LNCAP (cell line): ENCODE measurements around the gene SH3RF2.

ENCODE experiments used
- TF ChIP-seq, protein P1 (sequence below): fragments of 450-650 bp; IDR thresholded peaks from 2 replicates; pipeline ENCODE4 v1.5.1; 2017; ENCODE audit warnings: mild to moderate bottlenecking

SH3RF2 gene

DNA sequence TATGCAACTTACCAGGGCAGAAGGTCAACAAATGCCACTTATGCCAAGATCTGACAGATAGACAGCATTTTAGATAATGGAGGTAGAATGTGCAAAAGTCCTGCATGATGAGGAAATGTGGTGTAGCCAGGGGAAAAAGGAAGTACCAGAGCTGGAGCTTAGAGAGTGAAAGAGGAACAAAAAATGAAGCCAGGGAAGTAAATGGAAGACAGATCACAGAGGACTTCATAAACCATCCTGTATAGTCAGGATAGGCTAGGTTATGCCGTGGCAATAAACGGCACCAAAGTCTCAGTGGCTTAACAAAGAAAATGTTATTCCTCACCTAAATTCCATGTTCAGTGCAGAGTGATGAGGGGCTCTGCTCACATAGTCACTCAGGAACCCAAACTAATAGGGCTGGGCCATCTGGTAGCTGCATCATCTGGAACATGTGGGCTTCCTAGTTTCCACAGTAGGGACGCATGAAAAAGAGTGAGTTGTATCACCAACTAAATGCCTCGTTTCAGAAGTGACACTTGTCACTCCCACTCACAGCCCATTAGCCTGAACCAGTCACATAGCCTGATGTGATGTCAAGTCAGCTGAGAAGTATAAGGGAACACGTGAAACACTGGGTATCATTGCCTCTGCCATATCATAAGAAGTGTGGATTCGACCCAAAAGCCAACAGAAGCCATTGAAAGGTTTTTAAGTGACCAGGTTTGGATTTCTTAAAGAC, 70.3 kb downstream of the SH3RF2 start:
- TF ChIP-seq, protein P1, sequence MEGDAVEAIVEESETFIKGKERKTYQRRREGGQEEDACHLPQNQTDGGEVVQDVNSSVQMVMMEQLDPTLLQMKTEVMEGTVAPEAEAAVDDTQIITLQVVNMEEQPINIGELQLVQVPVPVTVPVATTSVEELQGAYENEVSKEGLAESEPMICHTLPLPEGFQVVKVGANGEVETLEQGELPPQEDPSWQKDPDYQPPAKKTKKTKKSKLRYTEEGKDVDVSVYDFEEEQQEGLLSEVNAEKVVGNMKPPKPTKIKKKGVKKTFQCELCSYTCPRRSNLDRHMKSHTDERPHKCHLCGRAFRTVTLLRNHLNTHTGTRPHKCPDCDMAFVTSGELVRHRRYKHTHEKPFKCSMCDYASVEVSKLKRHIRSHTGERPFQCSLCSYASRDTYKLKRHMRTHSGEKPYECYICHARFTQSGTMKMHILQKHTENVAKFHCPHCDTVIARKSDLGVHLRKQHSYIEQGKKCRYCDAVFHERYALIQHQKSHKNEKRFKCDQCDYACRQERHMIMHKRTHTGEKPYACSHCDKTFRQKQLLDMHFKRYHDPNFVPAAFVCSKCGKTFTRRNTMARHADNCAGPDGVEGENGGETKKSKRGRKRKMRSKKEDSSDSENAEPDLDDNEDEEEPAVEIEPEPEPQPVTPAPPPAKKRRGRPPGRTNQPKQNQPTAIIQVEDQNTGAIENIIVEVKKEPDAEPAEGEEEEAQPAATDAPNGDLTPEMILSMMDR: no peak

DNA sequence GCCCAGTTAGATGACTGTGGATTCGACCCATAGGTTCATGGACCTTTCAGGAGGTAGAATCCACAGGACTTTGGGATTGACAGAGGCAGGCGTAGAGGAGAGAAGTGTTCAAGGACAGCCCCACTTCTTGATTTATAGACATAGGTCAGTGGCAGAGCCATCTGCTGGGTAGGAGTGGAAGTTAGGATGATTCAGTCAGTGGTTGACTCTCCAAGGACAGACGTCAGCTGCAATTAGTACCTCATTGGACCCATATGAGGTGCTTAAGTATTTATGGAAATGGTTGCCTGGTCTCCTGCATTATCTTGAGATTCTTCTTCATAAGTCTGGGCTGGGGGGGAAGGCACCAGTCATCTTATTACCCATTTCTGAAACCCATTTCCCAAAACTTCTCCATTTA, 70.9 kb downstream of the SH3RF2 start:
- TF ChIP-seq, protein P1: peak; percentile 18; the same call in 1 of the 2 replicates

DNA sequence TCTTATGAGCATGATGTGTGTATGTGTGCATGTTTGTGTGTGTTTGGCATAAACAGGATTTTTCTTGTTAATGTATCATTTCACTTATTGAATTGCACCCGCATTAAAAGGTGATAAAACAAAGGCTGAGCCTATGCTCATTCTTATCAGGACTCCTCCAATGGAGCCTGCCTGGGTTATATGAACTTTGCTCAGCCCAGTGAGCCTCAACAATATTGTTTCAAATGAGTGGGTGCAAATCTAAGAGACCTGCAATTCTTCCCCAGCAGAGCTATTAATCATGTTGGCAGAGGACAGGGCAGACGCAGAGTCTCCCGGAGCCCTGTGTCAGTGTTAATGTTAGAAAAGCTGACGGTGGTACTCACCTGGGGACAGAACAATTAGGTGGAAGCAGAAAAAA, 71.6 kb downstream of the SH3RF2 start:
- TF ChIP-seq, protein P1: no peak

DNA sequence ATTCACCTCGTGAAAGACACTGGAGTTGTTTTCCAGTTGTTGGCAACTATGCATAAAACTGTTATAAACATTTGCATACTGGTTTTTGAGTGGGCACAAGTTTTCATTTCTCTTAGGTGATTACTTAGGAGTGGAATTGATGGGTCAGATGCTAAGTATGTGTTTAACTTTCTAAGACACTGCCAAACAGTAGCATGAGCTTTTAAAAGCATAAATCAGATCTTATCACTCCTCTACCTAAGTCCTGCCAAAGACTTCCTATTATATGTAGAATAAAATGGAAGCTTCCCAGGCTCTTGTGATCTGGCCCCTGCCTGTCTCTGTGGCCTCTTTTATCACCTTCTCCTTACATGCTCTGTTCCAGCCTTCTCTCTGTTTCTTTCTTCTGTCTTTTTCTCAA, 72.6 kb downstream of the SH3RF2 start:
- TF ChIP-seq, protein P1: no peak

DNA sequence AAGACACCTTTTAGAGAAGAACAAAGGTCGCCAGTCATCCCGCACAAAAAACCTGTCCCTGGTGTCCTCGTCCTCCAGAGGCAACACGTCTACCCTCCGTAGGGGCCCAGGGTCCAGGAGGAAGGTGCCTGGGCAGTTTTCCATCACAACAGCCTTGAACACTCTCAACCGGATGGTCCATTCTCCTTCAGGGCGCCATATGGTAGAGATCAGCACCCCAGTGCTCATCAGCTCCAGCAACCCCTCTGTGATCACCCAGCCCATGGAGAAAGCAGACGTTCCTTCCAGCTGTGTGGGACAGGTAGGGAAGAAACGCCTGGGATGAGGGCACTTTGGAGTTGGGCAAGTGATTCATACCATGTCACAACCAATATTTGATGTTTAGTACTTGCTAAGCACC, 77.4 kb downstream of the SH3RF2 start:
- TF ChIP-seq, protein P1: no peak

DNA sequence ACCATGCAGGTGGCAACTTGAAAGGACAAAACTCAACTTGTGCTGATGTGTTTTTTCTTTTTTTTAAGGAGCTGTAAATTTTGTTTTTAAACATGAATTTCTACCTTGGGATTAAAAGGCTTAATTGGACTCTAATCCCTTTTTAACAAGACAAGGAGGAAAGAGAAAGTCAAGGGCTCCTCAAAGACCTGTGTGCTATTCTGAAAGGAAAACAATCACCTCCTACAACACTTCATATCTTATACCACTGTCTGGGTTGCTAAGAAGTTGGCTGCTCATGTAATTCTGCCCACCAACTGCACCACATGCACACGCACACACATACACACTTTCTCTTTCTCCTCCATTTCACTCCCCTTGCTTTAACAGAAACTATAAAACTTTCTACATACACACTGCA, 78.6 kb downstream of the SH3RF2 start:
- TF ChIP-seq, protein P1: no peak

DNA sequence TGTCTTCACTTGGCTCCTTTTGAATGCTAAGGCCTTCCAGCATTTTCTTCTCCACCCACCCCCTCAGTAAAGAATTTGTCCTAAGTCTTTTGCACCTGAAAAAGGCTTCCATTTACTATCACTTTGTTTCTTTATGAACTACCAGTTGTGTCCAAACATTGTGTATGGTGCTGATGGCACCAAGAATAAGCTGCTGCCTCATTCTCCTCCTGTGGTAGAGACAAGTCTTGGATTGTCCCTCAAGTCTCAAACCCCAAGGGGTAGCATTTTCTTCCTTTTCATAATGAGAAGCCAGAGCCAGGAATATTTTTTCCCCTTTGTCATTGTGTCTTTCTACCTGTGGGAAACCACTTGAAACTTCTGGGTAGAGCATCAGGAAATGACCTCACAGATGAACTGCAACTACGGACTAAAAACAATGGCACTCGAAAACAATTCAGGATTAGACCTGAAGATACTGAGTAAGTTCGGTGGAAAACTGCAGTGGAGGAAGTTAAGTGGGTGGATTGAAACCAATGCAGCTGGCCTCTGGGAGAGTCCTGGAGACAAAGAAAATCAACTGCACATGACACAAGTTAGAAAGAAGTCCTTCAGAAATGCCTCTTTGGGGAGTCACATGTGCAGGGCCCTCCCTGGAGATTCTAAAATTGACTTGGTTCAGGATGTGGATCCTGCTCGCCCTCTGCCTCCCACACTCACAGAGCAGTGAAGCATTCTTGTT, 80.5 kb downstream of the SH3RF2 start:
- TF ChIP-seq, protein P1: no peak
